HFF-Myc (cell line): ENCODE results near the gene ANKS3.

ENCODE experiments used
- DNase-seq: peaks from one replicate; pipeline ENCODE4 v3.0.0-alpha.2; 2011; ENCODE audit warnings: low read depth; ENCODE audit errors: extremely low read depth
- H3K4me3 ChIP-seq: replicated peaks from 2 replicates; pipeline ENCODE4 v1.5.1; 2011; ENCODE audit warnings: low read depth, mild to moderate bottlenecking, control low read depth, low read length
- CTCF ChIP-seq: IDR thresholded peaks from 2 replicates; pipeline ENCODE4 v1.5.1; 2012; ENCODE audit warnings: mild to moderate bottlenecking, low read depth, low read length, control low read depth; ENCODE audit errors: missing control alignments

The ANKS3 gene

GRCh38 chr16:4647644-4647980 lies 86.5 kb downstream of the ANKS3 start:
- DNase-seq = no peak
- TF ChIP-seq CTCF = no peak
- no peak overlapping the region for H3K4me3 ChIP-seq

- TF ChIP-seq CTCF = no peak
- no peak overlapping the region for H3K4me3 ChIP-seq
- no peak for DNase-seq
These were observed 87.1 kb downstream of the ANKS3 start for GRCh38 chr16:4646773-4647643.
